IPS-15b (cell line): ENCODE results near the gene TOR3A.

ENCODE experiments used
- H3K27me3 ChIP-seq: one replicate; pipeline ENCODE4 v1.6.1; 2013; ENCODE audit warnings: low read length; ENCODE audit not compliant: control insufficient read depth, insufficient read depth
- H3K36me3 ChIP-seq: one replicate; pipeline ENCODE4 v1.6.1; 2013; ENCODE audit warnings: low read length; ENCODE audit not compliant: control insufficient read depth, insufficient read depth
- H3K4me1 ChIP-seq: one replicate; pipeline ENCODE4 v1.6.1; 2013; ENCODE audit warnings: mild to moderate bottlenecking, low read length; ENCODE audit not compliant: control insufficient read depth, insufficient read depth
- H3K4me3 ChIP-seq: one replicate; pipeline ENCODE4 v1.5.1; 2013; ENCODE audit warnings: low read depth, low read length
- H3K9ac ChIP-seq: one replicate; pipeline ENCODE4 v1.6.1; 2013; ENCODE audit warnings: low read depth, mild to moderate bottlenecking, low read length
- H3K9me3 ChIP-seq: one replicate; pipeline ENCODE4 v1.6.1; 2013; ENCODE audit warnings: mild to moderate bottlenecking, low read length; ENCODE audit not compliant: control insufficient read depth, insufficient read depth

TOR3A gene

GRCh38 chr1:179094818-179095217 lies 12.9 kb downstream of the TOR3A start:
- Histone ChIP-seq H3K27me3 (no peaks in the 10 kb centered on the region), H3K4me1 (peaks cover 5% of the 10 kb centered on the region), H3K4me3 (no peak overlapping the region), H3K9me3 (no peaks in the 10 kb centered on the region), H3K9ac (no peak overlapping the region), H3K36me3 (peaks cover 46% of the 10 kb centered on the region)

- peaks cover 46% of the 10 kb centered on the region for H3K36me3 ChIP-seq
- H3K9me3 ChIP-seq, result no peaks in the 10 kb centered on the region
- peaks cover 5% of the 10 kb centered on the region for H3K4me1 ChIP-seq
- H3K27me3 ChIP-seq, result no peaks in the 10 kb centered on the region
- H3K4me3 ChIP-seq, result no peak overlapping the region
- no peak overlapping the region for H3K9ac ChIP-seq
Measured at GRCh38 chr1:179095377-179095776, 13.5 kb downstream of the TOR3A start.

- H3K9me3 ChIP-seq, result no peaks in the 10 kb centered on the region
- no peak overlapping the region for H3K9ac ChIP-seq
- H3K27me3 ChIP-seq, result no peaks in the 10 kb centered on the region
- H3K4me1 ChIP-seq, result peaks cover 5% of the 10 kb centered on the region
- no peak overlapping the region for H3K4me3 ChIP-seq
- H3K36me3 ChIP-seq, result peaks cover 41% of the 10 kb centered on the region
Measured at GRCh38 chr1:179095924-179096323, 14.1 kb downstream of the TOR3A start.

GRCh38 chr1:179099891-179100290 lies 18.0 kb downstream of the TOR3A start:
- H3K36me3 ChIP-seq, result peaks cover 12% of the 10 kb centered on the region
- no peak overlapping the region for H3K9ac ChIP-seq
- no peaks in the 10 kb centered on the region for H3K9me3 ChIP-seq
- H3K4me1 ChIP-seq, result peaks cover 5% of the 10 kb centered on the region
- H3K4me3 ChIP-seq, result no peak overlapping the region
- no peaks in the 10 kb centered on the region for H3K27me3 ChIP-seq

GRCh38 chr1:179101566-179101965 lies 19.7 kb downstream of the TOR3A start:
- Histone ChIP-seq H3K9ac (no peak overlapping the region), H3K4me1 (peaks cover 12% of the 10 kb centered on the region), H3K27me3 (no peaks in the 10 kb centered on the region), H3K9me3 (no peaks in the 10 kb centered on the region), H3K4me3 (no peak overlapping the region), H3K36me3 (no peaks in the 10 kb centered on the region)

- Histone ChIP-seq H3K9me3 (no peaks in the 10 kb centered on the region), H3K4me1 (peaks cover 12% of the 10 kb centered on the region), H3K36me3 (peaks cover 8% of the 10 kb centered on the region), H3K9ac (no peak overlapping the region), H3K27me3 (no peaks in the 10 kb centered on the region), H3K4me3 (no peak overlapping the region)
Measured at GRCh38 chr1:179103999-179104398, 22.1 kb downstream of the TOR3A start.

- H3K36me3 ChIP-seq, result peaks cover 12% of the 10 kb centered on the region
- H3K9me3 ChIP-seq, result no peaks in the 10 kb centered on the region
- peaks cover 8% of the 10 kb centered on the region for H3K4me1 ChIP-seq
- no peak overlapping the region for H3K4me3 ChIP-seq
- no peak overlapping the region for H3K9ac ChIP-seq
- no peaks in the 10 kb centered on the region for H3K27me3 ChIP-seq
Measured at GRCh38 chr1:179104611-179105250, 22.9 kb downstream of the TOR3A start.

GRCh38 chr1:179105393-179105792 lies 23.5 kb downstream of the TOR3A start:
- H3K4me1 ChIP-seq, result peaks cover 8% of the 10 kb centered on the region
- peaks cover 16% of the 10 kb centered on the region for H3K36me3 ChIP-seq
- H3K4me3 ChIP-seq, result no peak overlapping the region
- no peaks in the 10 kb centered on the region for H3K9me3 ChIP-seq
- H3K27me3 ChIP-seq, result no peaks in the 10 kb centered on the region
- no peak overlapping the region for H3K9ac ChIP-seq

GRCh38 chr1:179107706-179108629 lies 26.1 kb downstream of the TOR3A start:
- H3K4me1 ChIP-seq, result peaks cover 8% of the 10 kb centered on the region
- H3K9me3 ChIP-seq, result no peaks in the 10 kb centered on the region
- no peaks in the 10 kb centered on the region for H3K27me3 ChIP-seq
- H3K4me3 ChIP-seq, result no peak overlapping the region
- no peak overlapping the region for H3K9ac ChIP-seq
- peaks cover 22% of the 10 kb centered on the region for H3K36me3 ChIP-seq

GRCh38 chr1:179108644-179109043 lies 26.8 kb downstream of the TOR3A start:
- H3K9me3 ChIP-seq, result no peaks in the 10 kb centered on the region
- H3K36me3 ChIP-seq, result peaks cover 22% of the 10 kb centered on the region
- H3K9ac ChIP-seq, result no peak overlapping the region
- peaks cover 8% of the 10 kb centered on the region for H3K4me1 ChIP-seq
- H3K27me3 ChIP-seq, result no peaks in the 10 kb centered on the region
- no peak overlapping the region for H3K4me3 ChIP-seq

GRCh38 chr1:179115181-179115580 lies 33.3 kb downstream of the TOR3A start:
- H3K36me3 ChIP-seq, result peaks cover 8% of the 10 kb centered on the region

GRCh38 chr1:179119513-179119912 lies 37.6 kb downstream of the TOR3A start:
- Histone ChIP-seq H3K4me1 (peaks cover 4% of the 10 kb centered on the region), H3K9ac (no peak overlapping the region), H3K9me3 (no peaks in the 10 kb centered on the region), H3K36me3 (no peaks in the 10 kb centered on the region), H3K27me3 (no peaks in the 10 kb centered on the region), H3K4me3 (no peak overlapping the region)

More at GRCh38 chr1:179115181-179115580, 33.3 kb downstream of the TOR3A start:
- Histone ChIP-seq H3K4me1 (peaks cover 4% of the 10 kb centered on the region), H3K9me3 (no peaks in the 10 kb centered on the region), H3K9ac (no peak overlapping the region), H3K4me3 (no peak overlapping the region), H3K27me3 (no peaks in the 10 kb centered on the region)
